ENCODE measurements around the gene C16orf92. TPM values are rescaled to one million over a fixed set of nuclear protein-coding genes. Genes with fewer than 3 reads are reported as not detected.

The C16orf92 gene
- total and polyA plus RNA-seq, 2 of the 13 experiments (the other 11 are each of a cell fraction or from before 2014, with no cell fraction given) = not detected

GRCh38 chr16:30065102-30065942, 42.3 kb downstream of the C16orf92 start, which contains the start of gene ALDOA:
Gene ALDOA (plus strand): TSS chr16:30065760. CDS start chr16:30066898, 1,138 bp downstream.
- peak within 1 kb of the TSS; percentile 99 for H3K4me2 ChIP-seq (ENCODE audit: low read depth, low read length)
- H3K9me3 ChIP-seq (ENCODE audit: low read length) = no peaks in the 10 kb centered on the region
- DNase-seq (ENCODE audit: low spot score) (peak; percentile 96), FAIRE-seq (peak; percentile 48), ATAC-seq (peak; percentile 89)
- H3K27me3 ChIP-seq (ENCODE audit: control insufficient read depth in 1 of 2, insufficient read depth in 2 of 2, low read length in 2 of 2) = peaks cover 0 to 2% of the 10 kb centered on the region in 2 experiments; a peak in 1 of 5 replicates
- CTCF ChIA-PET (ENCODE audit: low intra/inter-chr PET ratio, low total read pairs) = interaction anchor here (1.2 kb wide), 1 partner anchor 27 kb away, joined by 3 read pairs; no protein-coding TSS in a partner anchor
- H4K20me1 ChIP-seq (ENCODE audit: insufficient read depth, low read length) = peaks cover 48% of the 10 kb centered on the region
- H3K4me1 ChIP-seq (ENCODE audit: insufficient read depth, low read length) = peaks cover 46% of the 10 kb centered on the region
- H3K9ac ChIP-seq (ENCODE audit: insufficient read depth, low read depth, low read length) = peak within 1 kb of the TSS; percentile 90
- H2AFZ ChIP-seq (ENCODE audit: low read length) = no peak within 1 kb of the TSS
- POLR2A ChIA-PET = interaction anchor here (0.7 to 9.1 kb wide), 41 partner anchors 10 to 809 kb away, joined by 3 to 120 read pairs (median 5); partner anchors contain the start of genes ASPHD1, CD2BP2, CDIPT and CORO1A
- intact Hi-C loops (cut with micrococcal nuclease; ENCODE audit: unreplicated experiment) = loop anchor here (5.0 kb wide), 1 partner anchor 682 kb away; the partner anchor contains the start of gene PHKG2
- in situ Hi-C loops (cut with HindIII; ENCODE audit: extremely low pct_ligation_motif_present, low pct_unique_long_range_greater_than_20kb) = no loop called here
- peak within 1 kb of the TSS; percentile 92 to 100 (median 95) for H3K4me3 ChIP-seq (replicated peaks in 1 of 3; ENCODE audit: insufficient read depth in 1 of 3, low read depth in 2 of 3, low read length in 3 of 3)
- under 1% methylated on average over 64 of the region's 99 CpGs for WGBS (ENCODE audit: low lambda C conversion rate)
- H3K79me2 ChIP-seq (ENCODE audit: insufficient read depth, low read length) = peaks cover 59% of the 10 kb centered on the region
- TSS peak; percentile 92 for BruUV-seq (replicated peaks)
- H3K36me3 ChIP-seq (replicated peaks in 1 of 2; ENCODE audit: control insufficient read depth in 1 of 2, insufficient read depth in 2 of 2, low read length in 2 of 2) = peaks cover 31 to 40% of the 10 kb centered on the region in 2 experiments
- H3K27ac ChIP-seq (ENCODE audit: extremely low read length, insufficient read depth, low read length) = peak within 1 kb of the TSS; percentile 95
- TF ChIP-seq PCBP1 (IDR thresholded peaks at IDR 0.05; ENCODE audit: borderline replicate concordance, low read depth, low read length) = no peak
- TF ChIP-seq HDAC1 (CRISPR knock-in tag; IDR thresholded peaks at IDR 0.05) = peak; percentile 89; the same call in 1 of the 2 replicates
- TF ChIP-seq HOMEZ (CRISPR knock-in tag; IDR thresholded peaks at IDR 0.05; ENCODE audit: low read depth) = 0 out of 2 replicates have a peak, but pooled peaks have one; percentile 77
- peak; percentile 84 for TF ChIP-seq ZC3H4 (CRISPR knock-in tag; IDR thresholded peaks at IDR 0.05; ENCODE audit: borderline replicate concordance)
- TF ChIP-seq CCAR2 (optimal IDR thresholded peaks at IDR 0.05; ENCODE audit: low read depth, low read length) = no peak
- TF ChIP-seq ZNF20 (CRISPR knock-in tag; IDR thresholded peaks at IDR 0.05) = peak; percentile 96; the same call in 1 of the 2 replicates
- no peak; the same call in 1 of the 2 replicates for TF ChIP-seq ZNF737 (CRISPR knock-in tag; IDR thresholded peaks at IDR 0.05; ENCODE audit: borderline replicate concordance)
- TF ChIP-seq IRF1 (CRISPR knock-in tag; IDR thresholded peaks at IDR 0.05; ENCODE audit: low read depth) = no peak; the same call in 1 of the 2 replicates
- peak; percentile 73 for TF ChIP-seq RARA (CRISPR knock-in tag; IDR thresholded peaks at IDR 0.05)
- 0 out of 2 replicates have a peak, but pooled peaks have one; percentile 31 for TF ChIP-seq PBX3 (CRISPR knock-in tag; IDR thresholded peaks at IDR 0.05; ENCODE audit: borderline replicate concordance)
- peak; percentile 56; the same call in 1 of the 2 replicates for TF ChIP-seq BHLHE40 (IDR thresholded peaks at IDR 0.05; ENCODE audit: low read length)
- peak; percentile 90 for TF ChIP-seq GZF1 (CRISPR knock-in tag; IDR thresholded peaks at IDR 0.05)
- TF ChIP-seq MLX (CRISPR knock-in tag; IDR thresholded peaks at IDR 0.05) = peak; percentile 58
- TF ChIP-seq ZKSCAN1 (IDR thresholded peaks at IDR 0.05; ENCODE audit: low read length) = no peak
- TF ChIP-seq ZNF121 (CRISPR knock-in tag; IDR thresholded peaks at IDR 0.05) = peak; percentile 71; the same call in 1 of the 2 replicates
- peak; percentile 90 for TF ChIP-seq SKIL (CRISPR knock-in tag; IDR thresholded peaks at IDR 0.05; ENCODE audit: borderline replicate concordance)
